HG03064 (cell line): ENCODE data around the gene OBSCN.
"Not testable (repeated sequence)": the region's sequence is repeated elsewhere in the genome, so short reads cannot be mapped to it uniquely, and the experiment has no call there.

ENCODE experiments used
- ATAC-seq: cut with Tn5 transposase; IDR thresholded peaks from one replicate; pipeline ENCODE4 v1.9.1; 2021; ENCODE audit warnings: low read depth; ENCODE audit not compliant: unreplicated experiment

OBSCN gene

GRCh38 chr1:228226141-228226874, 18.5 kb downstream of the OBSCN start:
- ATAC-seq, result no peak

GRCh38 chr1:228226956-228227791, 19.3 kb downstream of the OBSCN start:
- ATAC-seq, result no peak

GRCh38 chr1:228228147-228228546, 20.3 kb downstream of the OBSCN start:
- ATAC-seq, result not testable (repeated sequence)

GRCh38 chr1:228228601-228229074, 20.8 kb downstream of the OBSCN start:
- no peak for ATAC-seq

GRCh38 chr1:228231189-228231588, 23.3 kb downstream of the OBSCN start:
- no peak for ATAC-seq

- ATAC-seq, result no peak
Measured at GRCh38 chr1:228233136-228233535, 25.3 kb downstream of the OBSCN start.

GRCh38 chr1:228234921-228235320, 27.1 kb downstream of the OBSCN start:
- ATAC-seq, result no peak

GRCh38 chr1:228236744-228237143, 28.9 kb downstream of the OBSCN start:
- ATAC-seq, result no peak

GRCh38 chr1:228238007-228238406, 30.2 kb downstream of the OBSCN start:
- ATAC-seq, result no peak

GRCh38 chr1:228238461-228238860, 30.6 kb downstream of the OBSCN start:
- no peak for ATAC-seq

- ATAC-seq, result no peak
Measured at GRCh38 chr1:228240411-228241240, 32.8 kb downstream of the OBSCN start.

GRCh38 chr1:228241259-228241658, 33.4 kb downstream of the OBSCN start:
- no peak for ATAC-seq

- no peak for ATAC-seq
Measured at GRCh38 chr1:228242409-228242808, 34.6 kb downstream of the OBSCN start.

GRCh38 chr1:228243093-228243492, 35.2 kb downstream of the OBSCN start:
- ATAC-seq, result no peak

GRCh38 chr1:228243989-228244388, 36.1 kb downstream of the OBSCN start:
- not testable (repeated sequence) for ATAC-seq

- ATAC-seq, result no peak
Measured at GRCh38 chr1:228245111-228245510, 37.3 kb downstream of the OBSCN start.

GRCh38 chr1:228246216-228246900, 38.5 kb downstream of the OBSCN start:
- no peak for ATAC-seq

- no peak for ATAC-seq
Measured at GRCh38 chr1:228249513-228250305, 41.9 kb downstream of the OBSCN start.

- ATAC-seq, result not testable (repeated sequence)
Measured at GRCh38 chr1:228252476-228252875, 44.6 kb downstream of the OBSCN start.
